Muscle layer of duodenum (tissue), 2 donors: ENCODE measurements around the gene STN1.

Source experiments
- H3K27ac ChIP-seq: one replicate; pipeline ENCODE4 v1.7.0; 2013; ENCODE audit warnings: mild to moderate bottlenecking, low read length
- H3K27me3 ChIP-seq: one replicate; pipeline ENCODE4 v1.7.0; 2013; ENCODE audit warnings: low read depth, mild to moderate bottlenecking, control low read depth, low read length
- H3K36me3 ChIP-seq, 2 donors: one replicate each; pipeline ENCODE4 v1.7.0; 2013; ENCODE audit warnings: low read length in 2 of 2, control low read depth in 1 of 2, mild to moderate bottlenecking in 1 of 2; ENCODE audit not compliant: insufficient read depth in 2 of 2, control insufficient read depth in 1 of 2
- H3K4me1 ChIP-seq, 2 donors: one replicate each; pipeline ENCODE4 v1.7.0; 2013; ENCODE audit warnings: low read length in 2 of 2, mild to moderate bottlenecking in 2 of 2, control low read depth in 1 of 2, moderate library complexity in 1 of 2; ENCODE audit not compliant: insufficient read depth in 2 of 2, control insufficient read depth in 1 of 2
- H3K4me3 ChIP-seq, 2 donors: one replicate each; pipeline ENCODE4 v1.7.0; 2013; ENCODE audit warnings: low read length in 2 of 2, low read depth in 1 of 2, mild to moderate bottlenecking in 1 of 2
- H3K9me3 ChIP-seq, 2 donors: one replicate each; pipeline ENCODE4 v1.7.0; 2013; ENCODE audit warnings: low read length in 2 of 2, control low read depth in 1 of 2, mild to moderate bottlenecking in 1 of 2; ENCODE audit not compliant: control insufficient read depth in 1 of 2
- donor health status: healthy.

The STN1 gene

GRCh38 chr10:103928784-103929183 is 10.8 kb upstream of the STN1 start:
- H3K4me1 ChIP-seq: no peaks in the 10 kb centered on the region

GRCh38 chr10:103926722-103927319 is 8.8 kb upstream of the STN1 start:
- H3K27ac ChIP-seq: no peak overlapping the region
- H3K27me3 ChIP-seq: no peaks in the 10 kb centered on the region
- no peaks in the 10 kb centered on the region for H3K4me1 ChIP-seq
- H3K4me3 ChIP-seq: no peak overlapping the region
- H3K36me3 ChIP-seq: no peaks in the 10 kb centered on the region
- no peaks in the 10 kb centered on the region for H3K9me3 ChIP-seq

More at GRCh38 chr10:103928784-103929183, 10.8 kb upstream of the STN1 start:
- Histone ChIP-seq H3K4me3 (no peak overlapping the region), H3K9me3 (no peaks in the 10 kb centered on the region), H3K27ac (no peak overlapping the region), H3K36me3 (no peaks in the 10 kb centered on the region), H3K27me3 (no peaks in the 10 kb centered on the region)

GRCh38 chr10:103925591-103925990 is 7.6 kb upstream of the STN1 start:
- Histone ChIP-seq H3K36me3 (no peaks in the 10 kb centered on the region), H3K27ac (no peak overlapping the region), H3K4me3 (no peak overlapping the region), H3K4me1 (no peaks in the 10 kb centered on the region), H3K9me3 (no peaks in the 10 kb centered on the region), H3K27me3 (no peaks in the 10 kb centered on the region)

GRCh38 chr10:103923502-103923901 is 5.5 kb upstream of the STN1 start:
- Histone ChIP-seq H3K9me3 (no peaks in the 10 kb centered on the region), H3K27me3 (no peaks in the 10 kb centered on the region), H3K4me3 (no peak overlapping the region), H3K27ac (no peak overlapping the region), H3K4me1 (peaks cover 0 to 4% of the 10 kb centered on the region in 2 donors), H3K36me3 (no peaks in the 10 kb centered on the region)

- no peak overlapping the region for H3K4me3 ChIP-seq
- H3K9me3 ChIP-seq: no peaks in the 10 kb centered on the region
- no peaks in the 10 kb centered on the region for H3K27me3 ChIP-seq
- H3K4me1 ChIP-seq: peaks cover 0 to 4% of the 10 kb centered on the region in 2 donors
- no peaks in the 10 kb centered on the region for H3K36me3 ChIP-seq
- H3K27ac ChIP-seq: no peak overlapping the region
These were observed 4.7 kb upstream of the STN1 start for GRCh38 chr10:103922659-103923058.

- Histone ChIP-seq H3K27ac (no peak overlapping the region), H3K4me3 (no peak overlapping the region), H3K27me3 (no peaks in the 10 kb centered on the region), H3K36me3 (no peaks in the 10 kb centered on the region), H3K4me1 (peaks cover 7 to 11% of the 10 kb centered on the region in 2 donors), H3K9me3 (no peaks in the 10 kb centered on the region)
These were observed 3.8 kb upstream of the STN1 start for GRCh38 chr10:103921750-103922195.

GRCh38 chr10:103921248-103921647 is 3.3 kb upstream of the STN1 start:
- H3K36me3 ChIP-seq: no peaks in the 10 kb centered on the region
- H3K27ac ChIP-seq: no peak overlapping the region
- peaks cover 11 to 15% of the 10 kb centered on the region in 2 donors for H3K4me1 ChIP-seq
- no peaks in the 10 kb centered on the region for H3K27me3 ChIP-seq
- H3K9me3 ChIP-seq: no peaks in the 10 kb centered on the region
- no peak overlapping the region for H3K4me3 ChIP-seq

- no peaks in the 10 kb centered on the region for H3K36me3 ChIP-seq
- H3K4me3 ChIP-seq: no peak overlapping the region
- H3K27ac ChIP-seq: no peak overlapping the region
- H3K27me3 ChIP-seq: no peaks in the 10 kb centered on the region
- H3K4me1 ChIP-seq: peaks cover 18 to 20% of the 10 kb centered on the region in 2 donors
- no peaks in the 10 kb centered on the region for H3K9me3 ChIP-seq
These were observed 1.7 kb upstream of the STN1 start for GRCh38 chr10:103919648-103920025.

GRCh38 chr10:103917302-103918052 is 507 bp downstream of the STN1 start:
- Histone ChIP-seq H3K4me3 (peak overlapping the region; percentile 79 to 97), H3K27ac (peak overlapping the region; percentile 99)

GRCh38 chr10:103916876-103917275 is 1.1 kb downstream of the STN1 start:
- Histone ChIP-seq H3K27ac (peak overlapping the region; percentile 99), H3K36me3 (no peaks in the 10 kb centered on the region), H3K27me3 (no peaks in the 10 kb centered on the region), H3K4me1 (peaks cover 18 to 20% of the 10 kb centered on the region in 2 donors), H3K9me3 (no peaks in the 10 kb centered on the region), H3K4me3 (peak overlapping the region; percentile 79 to 97)

More at GRCh38 chr10:103917302-103918052, 507 bp downstream of the STN1 start:
- Histone ChIP-seq H3K9me3 (no peaks in the 10 kb centered on the region), H3K27me3 (no peaks in the 10 kb centered on the region), H3K36me3 (no peaks in the 10 kb centered on the region), H3K4me1 (peaks cover 18 to 20% of the 10 kb centered on the region in 2 donors)

- H3K4me1 ChIP-seq: peaks cover 18 to 20% of the 10 kb centered on the region in 2 donors
- no peaks in the 10 kb centered on the region for H3K9me3 ChIP-seq
- H3K27ac ChIP-seq: peak overlapping the region; percentile 99
- H3K4me3 ChIP-seq: peak overlapping the region; percentile 16 to 97
- no peaks in the 10 kb centered on the region for H3K27me3 ChIP-seq
- no peaks in the 10 kb centered on the region for H3K36me3 ChIP-seq
These were observed 1.7 kb downstream of the STN1 start for GRCh38 chr10:103916254-103916653.
